Measurements from ENCODE around the gene PACRG. TPM values are rescaled to one million over a fixed set of nuclear protein-coding genes. Genes with fewer than 3 reads are reported as not detected.

Gene PACRG
- total RNA-seq, 1 donor from 2014 or later, result not detected

DNA sequence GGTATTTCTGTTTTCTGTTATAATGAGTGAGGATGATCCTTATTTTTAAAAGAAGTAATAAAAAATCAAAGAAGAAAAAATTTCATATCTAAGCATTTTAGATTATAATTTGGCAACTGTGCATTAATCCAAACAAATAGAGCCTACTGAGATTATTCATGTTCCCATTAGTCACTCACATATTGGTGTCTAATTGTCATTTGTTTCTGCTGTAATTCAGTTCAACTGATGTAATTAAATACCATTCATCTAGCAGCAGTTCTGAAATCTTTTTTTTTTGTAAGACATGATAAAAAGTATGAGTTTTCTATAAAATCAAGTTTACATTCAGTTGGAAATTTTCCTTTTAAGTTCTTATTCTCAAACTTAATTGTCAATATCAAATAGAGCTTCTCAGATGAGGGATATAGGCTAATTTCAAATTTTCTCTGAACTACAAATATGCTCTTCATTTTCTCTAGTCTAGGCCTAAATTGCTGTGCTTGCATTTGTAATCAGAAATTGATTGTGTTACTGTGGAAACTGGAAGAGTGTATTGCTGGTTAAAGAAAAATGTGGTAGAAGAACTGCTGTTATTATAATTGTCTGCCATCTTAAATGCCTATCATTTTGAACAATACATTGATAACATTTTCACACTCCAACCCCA lies 23.6 kb downstream of the PACRG start:
- intact Hi-C loops (cut with micrococcal nuclease), result no loop called here
- Mint-ChIP-seq H3K9me3 (no peaks in the 10 kb centered on the region), H3K27me3 (ENCODE audit: low read depth) (no peaks in the 10 kb centered on the region), H3K36me3 (ENCODE audit: low read depth) (no peaks in the 10 kb centered on the region), H3K27ac (no peak overlapping the region), H3K4me3 (ENCODE audit: low read depth) (no peak overlapping the region), H3K4me1 (ENCODE audit: low read depth) (no peaks in the 10 kb centered on the region)
- no peak for DNase-seq (ENCODE audit: low spot score)

DNA sequence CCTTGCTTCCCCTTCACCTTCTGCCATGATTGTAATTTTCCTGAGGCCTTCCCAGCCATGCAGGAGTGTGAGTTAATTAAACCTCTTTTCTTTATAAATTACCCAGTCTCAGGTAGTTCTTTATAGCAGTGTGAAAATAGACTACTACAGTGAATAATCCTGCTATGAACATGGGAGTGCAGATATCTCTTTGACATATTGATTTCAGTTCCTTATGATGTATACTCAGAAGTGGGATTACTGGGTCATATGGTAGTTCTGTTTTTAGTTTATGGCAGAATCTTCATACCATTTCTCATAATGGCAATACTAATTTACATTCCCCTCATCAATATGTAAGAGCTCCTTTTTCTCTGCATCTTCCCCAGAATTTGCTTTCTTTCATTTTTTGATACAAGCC lies 26.0 kb downstream of the PACRG start:
- intact Hi-C loops (cut with micrococcal nuclease), result no loop called here
- no peak overlapping the region for H3K4me3 Mint-ChIP-seq (ENCODE audit: low read depth)

DNA sequence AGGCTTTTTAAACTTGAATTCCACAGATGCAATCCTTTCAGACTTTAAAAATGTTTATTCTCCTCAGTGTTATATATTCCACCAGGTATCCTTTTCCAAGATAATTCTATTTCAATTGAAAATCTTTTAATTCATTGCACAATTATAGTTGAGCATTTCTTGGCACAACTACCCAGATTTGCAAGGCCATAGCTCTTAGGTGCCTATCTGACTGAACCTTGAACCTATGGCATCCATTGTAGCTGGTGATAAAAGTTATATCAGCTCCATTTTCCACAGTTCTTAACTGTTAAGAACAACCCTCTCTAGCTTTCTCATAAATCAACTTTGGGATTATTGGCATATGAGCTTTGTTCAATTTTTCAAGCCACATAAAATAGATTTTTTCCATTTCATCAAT lies 42.4 kb downstream of the PACRG start:
- H3K4me3 Mint-ChIP-seq (ENCODE audit: low read depth), result no peak overlapping the region
- H3K27me3 Mint-ChIP-seq (ENCODE audit: low read depth), result no peaks in the 10 kb centered on the region
- no peaks in the 10 kb centered on the region for H3K36me3 Mint-ChIP-seq (ENCODE audit: low read depth)
- intact Hi-C loops (cut with micrococcal nuclease), result no loop called here
- DNase-seq (ENCODE audit: low spot score), result no peak
- no peaks in the 10 kb centered on the region for H3K4me1 Mint-ChIP-seq (ENCODE audit: low read depth)
- H3K27ac Mint-ChIP-seq, result no peak overlapping the region
- no peaks in the 10 kb centered on the region for H3K9me3 Mint-ChIP-seq

More for the DNA sequence above, 26.0 kb downstream of the PACRG start:
- Mint-ChIP-seq H3K9me3 (no peaks in the 10 kb centered on the region), H3K4me1 (ENCODE audit: low read depth) (no peaks in the 10 kb centered on the region), H3K36me3 (ENCODE audit: low read depth) (no peaks in the 10 kb centered on the region), H3K27ac (no peak overlapping the region), H3K27me3 (ENCODE audit: low read depth) (no peaks in the 10 kb centered on the region)
- no peak for DNase-seq (ENCODE audit: low spot score)

DNA sequence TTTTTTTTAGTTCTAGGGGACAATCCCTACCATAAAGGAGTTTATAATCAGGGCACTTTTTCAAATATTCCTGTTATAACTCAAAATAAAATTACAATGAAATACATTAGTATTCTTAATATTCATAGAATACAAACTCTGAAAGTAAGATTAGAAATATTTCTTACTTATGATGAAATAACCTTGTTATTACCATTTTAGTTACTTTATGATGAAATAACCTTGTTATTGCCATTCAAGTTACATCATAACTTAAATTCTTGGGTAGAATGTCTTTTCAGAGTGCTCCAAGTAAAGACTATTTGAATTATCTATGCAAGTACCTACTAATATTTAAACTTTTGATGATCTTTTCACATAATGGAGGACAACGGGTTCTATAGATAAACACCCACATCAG lies 43.2 kb downstream of the PACRG start:
- no peak overlapping the region for H3K27ac Mint-ChIP-seq
- intact Hi-C loops (cut with micrococcal nuclease), result no loop called here
- H3K27me3 Mint-ChIP-seq (ENCODE audit: low read depth), result no peaks in the 10 kb centered on the region
- no peaks in the 10 kb centered on the region for H3K4me1 Mint-ChIP-seq (ENCODE audit: low read depth)
- H3K4me3 Mint-ChIP-seq (ENCODE audit: low read depth), result no peak overlapping the region
- no peaks in the 10 kb centered on the region for H3K36me3 Mint-ChIP-seq (ENCODE audit: low read depth)
- no peaks in the 10 kb centered on the region for H3K9me3 Mint-ChIP-seq
- no peak for DNase-seq (ENCODE audit: low spot score)

DNA sequence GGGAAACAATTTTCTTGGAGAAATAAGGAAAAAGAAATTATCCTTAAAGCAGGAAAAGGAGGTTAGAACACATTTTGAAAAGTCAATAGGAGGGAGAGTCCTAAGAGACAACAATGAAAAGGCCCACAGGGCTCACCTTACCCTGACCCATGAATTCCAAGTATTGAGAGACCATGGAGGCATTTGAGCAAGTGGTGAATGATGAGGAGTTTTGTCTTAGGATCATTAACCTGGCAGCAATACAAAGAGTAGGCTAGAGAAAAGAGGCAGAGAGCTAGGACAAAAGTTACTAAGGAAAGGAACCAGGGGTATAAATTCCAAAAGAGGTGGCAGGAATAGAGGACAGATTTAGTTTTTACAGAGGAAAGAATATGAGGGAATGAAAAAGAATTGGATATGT lies 44.7 kb downstream of the PACRG start:
- Mint-ChIP-seq H3K27ac (no peak overlapping the region), H3K9me3 (no peaks in the 10 kb centered on the region), H3K36me3 (ENCODE audit: low read depth) (no peaks in the 10 kb centered on the region), H3K27me3 (ENCODE audit: low read depth) (no peaks in the 10 kb centered on the region), H3K4me1 (ENCODE audit: low read depth) (no peaks in the 10 kb centered on the region), H3K4me3 (ENCODE audit: low read depth) (no peak overlapping the region)
- no peak for DNase-seq (ENCODE audit: low spot score)
- intact Hi-C loops (cut with micrococcal nuclease), result no loop called here

GRCh38 chr6:162773996-162774395 lies 46.2 kb downstream of the PACRG start:
- intact Hi-C loops (cut with micrococcal nuclease), result no loop called here
- Mint-ChIP-seq H3K4me1 (ENCODE audit: low read depth) (no peaks in the 10 kb centered on the region), H3K36me3 (ENCODE audit: low read depth) (no peaks in the 10 kb centered on the region), H3K9me3 (no peaks in the 10 kb centered on the region), H3K4me3 (ENCODE audit: low read depth) (no peak overlapping the region), H3K27ac (no peak overlapping the region), H3K27me3 (ENCODE audit: low read depth) (no peaks in the 10 kb centered on the region)
- no peak for DNase-seq (ENCODE audit: low spot score)

- no peak for DNase-seq (ENCODE audit: low spot score)
- no peaks in the 10 kb centered on the region for H3K36me3 Mint-ChIP-seq (ENCODE audit: low read depth)
- no peak overlapping the region for H3K4me3 Mint-ChIP-seq (ENCODE audit: low read depth)
- no peaks in the 10 kb centered on the region for H3K4me1 Mint-ChIP-seq (ENCODE audit: low read depth)
- H3K27me3 Mint-ChIP-seq (ENCODE audit: low read depth), result no peaks in the 10 kb centered on the region
- intact Hi-C loops (cut with micrococcal nuclease), result no loop called here
- no peak overlapping the region for H3K27ac Mint-ChIP-seq
- peaks cover 15% of the 10 kb centered on the region for H3K9me3 Mint-ChIP-seq
Observed at GRCh38 chr6:162777091-162777490, 49.3 kb downstream of the PACRG start.

GRCh38 chr6:162778603-162779002 lies 50.8 kb downstream of the PACRG start:
- no peak for DNase-seq (ENCODE audit: low spot score)
- Mint-ChIP-seq H3K4me1 (ENCODE audit: low read depth) (no peaks in the 10 kb centered on the region), H3K27me3 (ENCODE audit: low read depth) (no peaks in the 10 kb centered on the region), H3K9me3 (peaks cover 15% of the 10 kb centered on the region), H3K36me3 (ENCODE audit: low read depth) (no peaks in the 10 kb centered on the region), H3K27ac (no peak overlapping the region), H3K4me3 (ENCODE audit: low read depth) (no peak overlapping the region)
- intact Hi-C loops (cut with micrococcal nuclease), result no loop called here

DNA sequence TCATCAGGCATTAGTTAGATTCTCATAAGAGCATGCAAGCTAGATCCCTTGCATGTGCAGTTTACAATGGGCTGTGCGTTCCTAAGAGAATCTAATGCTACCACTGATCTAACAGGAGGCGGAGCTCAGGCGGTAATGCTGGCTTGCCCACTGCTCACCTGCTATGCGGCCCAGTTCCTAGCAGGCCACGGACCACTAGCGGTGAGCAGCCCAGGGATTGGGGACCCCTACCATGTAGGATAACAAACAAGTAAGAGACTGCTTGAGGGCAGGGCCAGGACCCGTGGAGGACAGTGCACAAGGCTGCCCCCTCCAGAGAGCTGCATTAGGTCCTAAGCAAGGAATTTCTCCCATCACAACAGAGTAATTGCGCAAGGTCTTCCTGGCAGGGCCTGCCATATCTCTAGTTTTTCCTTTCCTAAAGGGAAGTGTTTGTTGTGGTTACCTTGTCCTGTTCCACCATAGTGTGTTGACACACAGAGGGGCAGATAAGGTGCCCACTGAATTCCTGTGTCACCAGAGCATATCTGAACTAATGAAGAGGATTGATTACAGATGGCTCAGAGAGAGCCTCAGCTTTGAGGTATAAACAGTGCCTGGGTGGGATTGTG lies 58.0 kb downstream of the PACRG start:
- intact Hi-C loops (cut with micrococcal nuclease), result no loop called here
- H3K36me3 Mint-ChIP-seq (ENCODE audit: low read depth), result no peaks in the 10 kb centered on the region

DNA sequence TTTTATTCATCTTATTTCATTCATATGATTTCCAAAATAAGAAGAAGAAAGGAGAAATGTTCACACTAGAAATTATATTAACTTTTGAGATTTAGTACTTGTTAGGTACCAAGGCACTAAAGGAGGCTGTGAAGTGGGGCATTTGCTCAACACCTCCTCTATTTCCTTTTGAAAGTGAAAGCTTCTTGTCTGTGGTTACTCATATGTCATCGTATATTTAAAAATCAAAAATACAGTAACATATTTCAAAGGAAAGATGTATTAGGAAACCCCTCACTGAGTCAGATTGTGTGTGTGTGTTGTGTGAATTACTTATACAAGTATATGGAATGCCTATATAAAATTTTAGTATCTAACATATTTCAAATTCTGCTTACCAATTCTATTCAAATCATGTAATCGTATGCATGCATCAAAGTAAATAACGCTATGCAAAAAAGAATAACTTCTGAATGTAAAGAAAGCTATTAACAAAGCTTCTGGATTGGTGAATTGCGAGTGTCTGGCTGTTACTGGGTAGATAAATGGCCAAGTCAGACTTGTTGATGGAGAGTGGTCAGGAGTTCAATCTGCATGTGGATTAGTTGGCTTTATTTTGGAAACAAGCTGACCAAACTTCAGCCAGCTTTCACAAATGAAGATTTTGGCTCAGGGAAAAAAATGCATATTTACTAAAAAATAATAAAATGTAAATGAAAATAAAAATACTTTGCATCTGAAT lies 70.9 kb downstream of the PACRG start:
- H3K9me3 Mint-ChIP-seq, result no peaks in the 10 kb centered on the region
- no peak overlapping the region for H3K27ac Mint-ChIP-seq
- no peak overlapping the region for H3K4me3 Mint-ChIP-seq (ENCODE audit: low read depth)
- peaks cover 2% of the 10 kb centered on the region for H3K4me1 Mint-ChIP-seq (ENCODE audit: low read depth)
- no peaks in the 10 kb centered on the region for H3K36me3 Mint-ChIP-seq (ENCODE audit: low read depth)
- no peaks in the 10 kb centered on the region for H3K27me3 Mint-ChIP-seq (ENCODE audit: low read depth)
- DNase-seq (ENCODE audit: low spot score), result no peak
- intact Hi-C loops (cut with micrococcal nuclease), result no loop called here

More for the DNA sequence above, 58.0 kb downstream of the PACRG start:
- DNase-seq (ENCODE audit: low spot score), result no peak
- H3K4me3 Mint-ChIP-seq (ENCODE audit: low read depth), result no peak overlapping the region
- H3K4me1 Mint-ChIP-seq (ENCODE audit: low read depth), result no peaks in the 10 kb centered on the region
- H3K27me3 Mint-ChIP-seq (ENCODE audit: low read depth), result no peaks in the 10 kb centered on the region
- H3K9me3 Mint-ChIP-seq, result peaks cover 5% of the 10 kb centered on the region
- H3K27ac Mint-ChIP-seq, result no peak overlapping the region

DNA sequence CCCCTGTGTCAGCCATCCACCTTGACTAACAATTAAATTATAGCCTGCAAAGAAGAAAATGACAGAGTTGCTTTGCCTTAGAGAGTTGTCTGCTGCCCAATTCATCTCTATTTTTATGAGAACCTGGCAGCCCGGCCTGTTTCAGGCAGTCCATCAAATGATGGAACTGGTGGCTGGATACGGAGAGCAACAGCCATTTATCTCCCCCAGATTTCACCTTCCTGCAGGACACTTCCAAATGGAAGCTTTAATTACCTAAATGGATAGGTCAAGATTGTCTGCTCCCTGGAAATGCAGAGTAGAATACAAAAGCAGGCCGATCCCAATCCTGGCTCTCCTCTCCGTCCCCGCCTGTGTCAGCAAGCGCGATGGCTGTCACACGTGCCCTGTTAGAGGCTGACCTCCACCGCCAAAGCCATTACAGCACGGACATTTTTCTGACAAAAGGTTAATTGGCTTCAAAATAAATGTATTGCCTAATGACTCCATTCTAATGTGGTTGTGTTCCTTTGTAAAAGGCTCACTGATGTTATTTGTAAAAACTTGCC lies 86.7 kb downstream of the PACRG start:
- intact Hi-C loops (cut with micrococcal nuclease), result no loop called here
- Mint-ChIP-seq H3K27me3 (ENCODE audit: low read depth) (no peaks in the 10 kb centered on the region), H3K4me1 (ENCODE audit: low read depth) (no peaks in the 10 kb centered on the region), H3K9me3 (peaks cover 9% of the 10 kb centered on the region), H3K4me3 (ENCODE audit: low read depth) (no peak overlapping the region), H3K36me3 (ENCODE audit: low read depth) (no peaks in the 10 kb centered on the region), H3K27ac (no peak overlapping the region)
- no peak for DNase-seq (ENCODE audit: low spot score)

DNA sequence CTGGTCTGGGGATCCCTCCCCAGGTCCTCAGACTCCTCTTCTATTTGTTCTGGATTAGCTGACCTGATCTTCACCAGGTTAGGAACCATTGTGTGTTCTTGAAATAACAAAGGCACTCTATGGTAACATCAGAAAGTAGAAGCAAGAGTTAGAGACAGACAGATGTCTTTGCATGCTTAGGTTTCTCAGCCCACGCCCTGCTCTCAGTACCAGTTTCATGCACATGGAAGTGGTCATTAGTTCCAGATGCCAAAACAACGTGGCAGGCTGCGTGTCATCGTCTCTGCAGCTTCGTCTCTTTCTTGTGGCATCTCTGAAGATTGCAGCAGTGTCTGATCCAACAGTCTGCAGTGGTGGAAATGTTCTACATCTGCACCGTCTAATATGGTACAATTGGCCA lies 89.4 kb downstream of the PACRG start:
- Mint-ChIP-seq H3K27ac (no peak overlapping the region), H3K9me3 (no peaks in the 10 kb centered on the region), H3K27me3 (ENCODE audit: low read depth) (no peaks in the 10 kb centered on the region), H3K4me3 (ENCODE audit: low read depth) (no peak overlapping the region), H3K4me1 (ENCODE audit: low read depth) (no peaks in the 10 kb centered on the region), H3K36me3 (ENCODE audit: low read depth) (no peaks in the 10 kb centered on the region)
- intact Hi-C loops (cut with micrococcal nuclease), result no loop called here
- DNase-seq (ENCODE audit: low spot score), result no peak

DNA sequence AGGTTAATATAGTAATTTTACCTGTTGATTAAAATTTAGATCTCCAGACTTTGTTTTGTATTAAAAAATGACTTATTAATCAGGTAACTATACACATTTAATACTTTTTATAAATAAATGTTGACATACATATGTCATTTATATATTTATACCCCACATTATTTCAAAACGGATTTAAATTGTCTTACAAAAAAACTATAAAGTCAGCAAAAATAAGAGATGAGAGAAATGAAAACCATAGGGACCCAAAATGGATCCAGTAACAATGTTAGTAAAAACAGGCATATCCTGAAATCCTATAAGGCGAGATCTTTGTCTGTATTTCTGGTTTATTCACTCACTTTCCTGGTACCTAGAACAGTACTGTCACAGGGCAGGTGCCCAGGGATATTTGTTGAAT lies 91.5 kb downstream of the PACRG start:
- intact Hi-C loops (cut with micrococcal nuclease), result no loop called here
- H3K4me3 Mint-ChIP-seq (ENCODE audit: low read depth), result no peak overlapping the region
- H3K4me1 Mint-ChIP-seq (ENCODE audit: low read depth), result no peaks in the 10 kb centered on the region
- no peaks in the 10 kb centered on the region for H3K36me3 Mint-ChIP-seq (ENCODE audit: low read depth)
- no peaks in the 10 kb centered on the region for H3K27me3 Mint-ChIP-seq (ENCODE audit: low read depth)
- H3K9me3 Mint-ChIP-seq, result no peaks in the 10 kb centered on the region
- H3K27ac Mint-ChIP-seq, result no peak overlapping the region
- DNase-seq (ENCODE audit: low spot score), result no peak

Measured in activated T-helper 2 cell treated with anti-CD3 and anti-CD28 coated beads, Interferon-gamma antibody, Interleukin-2, Interleukin-4, amounts not matched to agents 10 μg/mL and 5 μg/mL and 100 μg/mL, durations not matched to agents 14 hours and 24 hours and 36 hours (primary cell).